Activated gamma-delta T cell treated with anti-CD3 and anti-CD28 coated beads, Interleukin-2, amount 50 U/mL, for 16 hours (primary cell): ENCODE data around the gene FOXR1.
"Not testable (repeated sequence)": the region's sequence is repeated elsewhere in the genome, so short reads cannot be mapped to it uniquely, and the experiment has no call there.

Experiments used
- DNase-seq: peaks from one replicate; pipeline ENCODE4 v3.0.0-alpha.2; 2020; ENCODE audit warnings: low read depth

Gene FOXR1

DNA sequence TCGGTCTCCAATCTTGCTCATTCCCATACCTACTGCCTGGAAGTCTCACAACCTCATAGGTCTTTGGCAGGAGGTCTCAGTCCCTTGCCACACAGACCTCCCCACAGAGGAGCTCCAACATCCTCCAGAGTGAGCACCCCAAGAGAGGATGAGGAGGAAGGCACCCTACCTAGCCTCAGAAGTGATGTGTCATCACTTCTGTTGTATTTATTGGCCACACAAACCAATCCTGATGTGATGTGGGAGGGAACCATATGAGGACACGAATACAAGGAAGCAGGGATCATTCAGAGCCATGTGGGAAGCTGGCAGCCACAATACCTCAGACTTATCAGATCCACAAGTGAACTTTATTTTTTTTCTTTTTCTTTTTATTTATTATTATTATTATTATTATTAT, 24.5 kb upstream of the FOXR1 start:
- no peak for DNase-seq

DNA sequence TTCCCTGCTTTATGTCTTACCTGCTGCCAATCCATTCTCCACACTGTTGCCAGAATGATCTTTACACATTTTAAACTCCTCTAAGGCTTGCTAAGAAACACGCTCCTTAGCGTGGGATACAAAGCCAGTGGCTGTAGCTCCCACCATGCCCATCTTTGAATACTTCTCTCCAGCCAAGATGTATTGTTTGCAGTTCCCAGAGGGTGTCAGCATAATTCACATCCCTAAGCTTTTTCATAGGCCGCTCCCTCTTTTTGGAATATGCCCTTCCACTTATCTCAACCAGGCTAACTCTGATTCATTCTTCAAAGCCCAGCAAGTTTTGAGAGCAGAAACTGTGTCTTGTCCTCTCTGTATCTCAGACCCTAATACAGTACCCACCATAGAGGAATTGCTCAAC, 23.6 kb upstream of the FOXR1 start:
- DNase-seq, result no peak

DNA sequence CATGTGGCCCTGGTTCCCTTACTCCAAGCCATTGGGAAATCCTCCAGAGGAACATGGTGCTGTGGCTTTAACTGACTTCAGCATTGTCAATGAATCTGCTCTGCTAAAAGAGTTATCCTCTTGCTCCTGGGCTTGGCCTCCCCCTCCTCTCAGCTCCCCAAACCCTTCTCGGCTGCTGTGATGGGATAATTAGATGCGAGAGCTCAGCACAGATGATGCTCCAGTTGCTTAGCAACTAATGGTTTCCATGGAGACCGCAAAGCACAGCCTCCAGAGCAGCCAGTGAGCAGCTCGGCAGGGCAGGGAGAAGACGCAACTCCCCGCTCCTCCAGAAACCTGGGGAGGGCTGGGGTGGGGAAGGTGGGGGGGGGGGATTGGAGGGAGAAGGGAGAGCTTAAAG, 18.3 kb upstream of the FOXR1 start:
- DNase-seq, result no peak

DNA sequence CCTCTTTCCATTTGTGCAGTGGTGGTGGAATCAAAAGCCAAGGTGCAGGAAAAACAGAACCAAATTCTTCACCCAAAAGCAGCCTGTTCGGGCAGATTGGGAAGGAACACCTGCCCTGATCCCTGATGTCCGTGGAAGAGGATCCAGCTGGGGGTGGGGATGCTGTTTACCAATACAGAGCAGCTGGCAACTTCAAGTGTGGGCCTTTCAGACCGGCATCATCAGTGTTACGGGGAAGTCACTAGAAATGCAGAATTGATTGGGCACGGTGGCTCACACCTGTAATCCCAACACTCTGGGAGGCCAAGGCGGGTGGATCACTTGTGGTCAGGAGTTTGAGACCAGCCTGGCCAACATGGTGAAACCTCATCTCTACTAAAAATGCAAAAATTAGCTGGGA, 17.6 kb upstream of the FOXR1 start:
- DNase-seq, result not testable (repeated sequence)

DNA sequence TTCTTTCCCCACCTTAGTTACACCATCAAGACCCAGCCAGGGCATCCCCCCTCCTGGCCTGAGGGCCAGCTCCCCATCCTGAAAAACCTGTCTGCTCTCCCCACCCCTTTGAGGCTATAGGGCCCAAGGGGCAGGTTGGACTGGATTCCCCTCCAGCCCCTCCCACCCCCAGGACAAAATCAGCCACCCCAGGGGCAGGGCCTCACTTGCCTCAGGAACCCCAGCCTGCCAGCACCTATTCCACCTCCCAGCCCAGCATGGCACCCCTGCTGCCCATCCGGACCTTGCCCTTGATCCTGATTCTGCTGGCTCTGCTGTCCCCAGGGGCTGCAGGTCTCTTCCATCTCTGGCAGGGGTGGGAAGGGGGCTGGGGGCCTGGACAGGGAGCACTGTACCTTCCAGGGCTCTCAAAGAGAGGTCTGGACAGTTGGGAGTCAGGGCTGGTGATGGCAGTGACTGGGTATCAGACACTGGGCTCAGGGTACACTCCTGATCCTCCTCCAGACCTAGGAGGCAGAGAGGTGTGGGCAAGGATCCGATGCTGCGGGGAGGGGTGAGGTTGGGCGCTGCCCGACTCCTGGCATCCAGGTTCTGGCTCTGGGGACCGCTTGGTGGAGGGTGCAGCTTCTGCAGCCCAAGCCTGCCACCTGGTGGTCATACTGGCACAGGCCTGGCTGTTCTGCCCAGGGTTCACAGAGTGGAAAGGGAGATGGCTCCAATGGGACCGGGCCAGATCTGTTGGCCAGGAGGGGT, 15.3 kb upstream of the FOXR1 start, which contains the start of gene UPK2:
Gene UPK2, plus strand, starts transcription at position 205 of the 753 bp plus-strand sequence. Its CDS starts 53 bp downstream, at position 258.
- peak; percentile 80 for DNase-seq

DNA sequence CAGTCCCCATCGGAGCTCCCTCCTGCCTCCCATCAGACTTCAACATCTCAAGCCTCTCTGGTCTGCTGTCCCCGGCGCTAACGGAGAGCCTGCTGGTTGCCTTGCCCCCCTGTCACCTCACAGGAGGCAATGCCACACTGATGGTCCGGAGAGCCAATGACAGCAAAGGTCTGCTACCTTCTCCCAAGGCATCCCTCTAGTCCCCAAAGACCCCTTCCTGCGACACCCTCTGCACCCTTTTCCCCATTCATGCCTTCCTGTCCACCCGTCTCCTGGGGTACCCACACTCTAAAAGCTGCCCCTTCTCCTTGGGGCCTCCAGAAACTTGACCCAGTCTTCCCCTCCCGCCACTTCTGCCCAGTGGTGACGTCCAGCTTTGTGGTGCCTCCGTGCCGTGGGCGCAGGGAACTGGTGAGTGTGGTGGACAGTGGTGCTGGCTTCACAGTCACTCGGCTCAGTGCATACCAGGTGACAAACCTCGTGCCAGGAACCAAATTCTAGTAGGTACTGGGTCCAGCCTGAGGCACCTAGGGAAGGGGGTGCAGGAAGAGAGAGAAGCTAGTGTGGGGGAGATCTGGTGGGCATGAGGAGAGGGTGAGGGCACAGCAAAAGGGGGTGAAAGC, 14.6 kb upstream of the FOXR1 start:
- DNase-seq, result no peak

DNA sequence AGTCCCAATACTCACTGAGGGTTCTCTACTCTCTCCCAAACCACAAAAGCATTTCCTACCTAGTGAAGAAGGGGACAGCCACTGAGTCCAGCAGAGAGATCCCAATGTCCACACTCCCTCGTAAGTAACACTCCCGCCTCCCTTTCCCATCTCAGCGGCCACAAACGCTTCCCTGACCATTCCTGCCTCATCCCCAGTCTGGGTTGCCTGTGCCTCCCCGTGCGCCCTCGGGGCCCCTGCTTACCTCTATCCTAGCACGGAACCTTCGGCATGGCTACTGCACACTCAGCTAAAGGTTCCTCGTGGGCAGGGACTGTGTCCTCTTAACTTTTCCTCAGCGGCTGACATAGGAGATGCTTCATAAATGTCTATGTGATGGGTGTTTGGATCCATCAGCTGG, 14.0 kb upstream of the FOXR1 start:
- DNase-seq, result no peak

DNA sequence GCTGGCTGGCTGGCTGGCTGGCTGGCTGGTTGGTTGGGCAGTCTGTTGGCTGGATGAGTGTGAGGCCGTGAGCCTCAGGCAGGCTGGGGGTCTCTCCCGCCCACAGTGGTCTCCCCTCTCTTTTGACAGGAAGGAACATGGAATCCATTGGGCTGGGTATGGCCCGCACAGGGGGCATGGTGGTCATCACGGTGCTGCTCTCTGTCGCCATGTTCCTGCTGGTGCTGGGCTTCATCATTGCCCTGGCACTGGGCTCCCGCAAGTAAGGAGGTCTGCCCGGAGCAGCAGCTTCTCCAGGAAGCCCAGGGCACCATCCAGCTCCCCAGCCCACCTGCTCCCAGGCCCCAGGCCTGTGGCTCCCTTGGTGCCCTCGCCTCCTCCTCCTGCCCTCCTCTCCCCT, 13.6 kb upstream of the FOXR1 start:
- DNase-seq, result no peak

DNA sequence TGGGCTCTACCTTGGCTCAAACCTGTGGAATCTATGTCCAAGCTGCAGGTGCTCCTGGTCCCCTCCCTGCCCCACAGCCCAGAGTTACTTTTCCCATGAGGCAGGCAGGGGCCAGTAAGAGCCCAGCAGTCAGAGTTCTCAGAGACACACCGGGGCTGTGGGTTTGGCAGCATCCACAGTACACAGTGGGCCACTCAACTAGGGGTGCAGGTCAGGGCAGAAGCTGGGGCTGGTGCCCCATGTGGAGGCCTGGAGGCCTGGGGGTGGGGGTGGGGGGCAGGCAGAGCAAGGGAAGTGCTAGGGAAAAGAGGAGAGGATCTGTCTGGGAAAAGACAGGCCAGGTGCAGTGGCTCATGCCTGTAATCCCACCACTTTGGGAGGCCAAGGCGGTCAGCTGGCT, 13.0 kb upstream of the FOXR1 start:
- DNase-seq, result no peak

DNA sequence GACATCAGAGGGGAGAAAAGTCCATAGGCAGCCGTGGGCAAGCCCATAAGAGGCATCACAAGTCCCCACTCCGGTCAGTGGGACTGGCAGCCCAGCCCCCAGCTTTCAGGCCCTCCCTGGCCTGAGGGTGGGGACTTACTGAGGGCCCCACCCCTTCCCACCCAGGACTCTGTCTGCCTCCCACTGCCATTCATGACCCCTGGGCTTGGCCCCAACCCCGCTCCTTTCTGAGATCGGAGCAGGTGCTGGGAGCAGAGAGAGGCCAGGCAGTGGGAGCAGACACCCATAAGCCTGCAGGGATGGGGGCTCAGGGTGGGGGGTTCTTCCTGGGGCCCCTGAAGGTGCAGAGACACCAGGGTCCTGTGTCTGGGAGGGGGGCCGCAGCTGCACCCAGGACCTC, 10.4 kb upstream of the FOXR1 start:
- DNase-seq, result no peak

DNA sequence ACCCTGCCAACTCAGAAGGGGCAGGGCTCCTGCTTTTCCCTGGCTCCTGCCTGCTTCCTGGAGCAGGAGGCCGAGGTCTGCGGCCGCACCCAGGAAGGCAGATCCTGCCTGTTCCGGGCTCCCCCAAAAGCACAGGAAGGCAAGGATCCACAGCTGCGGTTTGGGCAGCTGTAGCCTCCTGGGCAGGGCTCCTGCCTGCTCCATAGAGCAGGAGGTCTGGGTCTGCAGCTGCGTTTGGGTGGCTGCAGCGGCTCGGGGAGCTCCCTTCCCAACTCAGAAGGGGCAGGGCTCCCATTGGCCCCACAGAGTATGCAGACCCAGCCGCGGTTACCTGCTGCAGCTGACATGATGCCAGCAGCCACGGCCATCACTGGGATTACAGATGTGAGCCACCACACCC, 10.0 kb upstream of the FOXR1 start:
- no peak for DNase-seq

DNA sequence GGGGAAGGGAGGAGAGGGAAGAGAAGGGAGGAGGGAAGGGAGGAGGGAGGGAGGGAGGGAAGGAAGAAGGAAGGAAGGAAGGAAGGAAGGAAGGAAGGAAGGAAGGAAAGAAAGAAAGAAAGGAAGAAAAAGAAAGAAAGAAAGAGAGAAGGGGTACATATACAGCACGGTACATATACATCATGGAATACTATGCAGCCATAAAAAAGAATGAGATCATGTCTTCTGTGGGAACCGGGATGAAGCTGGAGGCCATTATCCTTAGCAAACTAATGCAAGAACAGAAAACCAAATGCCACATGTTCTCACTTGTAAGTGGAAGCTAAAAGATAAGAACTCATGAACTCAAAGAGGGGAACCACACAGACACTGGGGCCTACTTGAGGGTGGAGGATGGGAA, 2.1 kb upstream of the FOXR1 start:
- not testable (repeated sequence) for DNase-seq

DNA sequence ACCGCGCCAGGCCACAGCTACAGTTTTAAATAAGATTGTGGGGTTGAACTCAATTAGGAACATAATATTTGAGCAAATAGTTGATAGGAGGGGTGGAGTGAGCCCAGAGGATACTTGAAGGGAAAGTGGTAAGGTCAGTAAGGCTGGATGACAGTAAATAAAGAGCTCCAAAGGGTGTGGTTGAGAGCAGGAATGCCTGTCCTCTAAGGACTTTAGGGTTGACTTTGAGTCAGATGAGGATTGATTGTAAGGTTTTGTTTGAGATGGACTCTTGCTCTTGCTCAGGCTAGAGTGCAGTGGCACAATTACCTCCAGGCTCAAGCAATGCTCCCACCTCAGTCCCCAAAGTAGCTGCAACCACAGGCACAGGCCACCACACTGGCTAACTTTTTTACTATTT, 2.4 kb downstream of the FOXR1 start:
- DNase-seq, result no peak

DNA sequence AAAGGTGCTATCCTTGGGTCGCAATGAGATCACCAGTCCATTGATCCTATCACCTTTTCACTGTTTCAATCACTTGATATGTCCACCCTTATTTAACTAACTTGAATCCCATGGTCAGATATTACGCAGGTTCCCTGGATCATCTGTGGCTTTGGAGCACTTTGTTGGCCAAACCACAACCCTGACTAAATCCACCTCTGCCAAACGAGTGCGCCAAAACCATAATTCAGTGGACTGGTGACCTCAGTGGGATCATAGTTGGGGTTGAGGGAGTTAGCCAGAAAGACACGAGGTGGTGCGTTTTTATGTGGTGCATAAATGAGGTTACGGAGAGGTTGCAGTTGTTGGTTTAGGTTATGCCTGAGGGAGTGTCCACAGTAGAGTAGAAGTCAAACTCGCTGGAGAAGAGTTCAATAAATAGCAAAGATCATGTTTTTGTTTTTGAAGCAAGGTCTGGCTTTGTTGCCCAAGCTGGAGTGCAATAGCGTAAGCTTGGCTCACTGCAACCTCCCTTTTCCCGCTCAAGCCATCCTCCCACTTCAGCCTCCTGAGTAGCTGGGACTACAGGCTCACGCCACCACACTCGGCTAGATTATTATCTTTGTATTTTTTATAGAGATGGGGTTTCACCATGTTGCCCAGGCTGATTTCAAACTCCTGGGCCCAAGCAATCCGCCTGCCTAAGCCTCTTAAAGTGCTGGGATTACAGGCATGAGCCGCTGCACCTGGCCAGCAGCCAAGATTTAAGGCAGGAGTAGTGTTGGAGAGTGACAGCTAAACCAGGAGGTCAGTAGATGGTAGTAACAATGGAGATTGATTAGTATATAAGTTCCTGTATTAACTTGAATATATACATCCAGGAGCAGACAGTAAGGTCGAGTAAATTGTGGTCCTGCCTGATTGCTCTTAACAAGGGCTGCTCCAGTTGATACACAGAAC, 4.5 kb downstream of the FOXR1 start:
- no peak for DNase-seq

DNA sequence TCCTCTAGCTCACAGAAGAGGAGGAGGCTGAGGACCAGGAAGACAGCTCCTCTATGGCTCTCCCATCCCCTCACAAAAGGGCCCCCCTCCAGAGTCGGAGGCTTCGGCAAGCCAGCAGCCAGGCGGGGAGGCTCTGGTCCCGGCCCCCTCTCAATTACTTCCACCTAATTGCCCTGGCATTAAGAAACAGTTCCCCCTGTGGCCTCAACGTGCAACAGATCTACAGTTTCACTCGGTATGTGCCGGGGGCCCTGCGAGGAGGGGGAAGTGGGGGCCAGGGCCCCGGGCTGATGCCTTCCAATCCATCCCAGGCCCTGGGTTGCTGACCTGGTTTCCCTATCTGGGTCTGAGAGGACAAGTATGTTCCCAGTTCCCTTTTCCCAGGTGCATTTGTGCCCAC, 7.9 kb downstream of the FOXR1 start:
- DNase-seq, result no peak

DNA sequence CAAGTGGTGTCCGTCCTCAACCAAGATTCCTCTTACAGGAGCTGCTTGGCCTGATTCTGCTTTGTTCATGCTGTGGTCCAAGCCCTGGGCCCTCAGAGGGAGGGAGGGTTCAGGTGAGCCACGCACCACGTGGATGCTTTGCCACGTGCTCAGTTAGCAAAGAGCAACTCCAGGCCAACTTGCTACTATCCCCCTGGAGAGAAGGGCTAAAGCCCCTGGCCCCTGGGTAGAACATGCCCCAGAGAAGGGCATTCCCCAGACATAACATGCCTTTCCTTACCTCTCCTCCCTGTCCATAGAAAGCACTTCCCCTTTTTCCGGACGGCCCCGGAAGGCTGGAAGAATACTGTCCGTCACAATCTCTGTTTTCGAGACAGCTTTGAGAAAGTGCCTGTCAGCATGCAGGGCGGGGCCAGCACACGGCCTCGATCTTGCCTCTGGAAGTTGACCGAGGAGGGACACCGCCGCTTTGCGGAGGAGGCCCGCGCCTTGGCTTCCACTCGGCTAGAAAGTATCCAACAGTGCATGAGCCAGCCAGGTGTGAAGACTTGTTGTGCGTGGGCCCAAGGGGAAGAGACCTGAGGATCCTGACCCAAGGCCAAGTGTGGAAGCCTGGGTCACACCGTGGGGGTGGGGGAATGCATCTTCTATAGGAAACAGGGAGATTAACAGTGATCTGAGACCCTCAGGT, 8.8 kb downstream of the FOXR1 start:
- no peak for DNase-seq

DNA sequence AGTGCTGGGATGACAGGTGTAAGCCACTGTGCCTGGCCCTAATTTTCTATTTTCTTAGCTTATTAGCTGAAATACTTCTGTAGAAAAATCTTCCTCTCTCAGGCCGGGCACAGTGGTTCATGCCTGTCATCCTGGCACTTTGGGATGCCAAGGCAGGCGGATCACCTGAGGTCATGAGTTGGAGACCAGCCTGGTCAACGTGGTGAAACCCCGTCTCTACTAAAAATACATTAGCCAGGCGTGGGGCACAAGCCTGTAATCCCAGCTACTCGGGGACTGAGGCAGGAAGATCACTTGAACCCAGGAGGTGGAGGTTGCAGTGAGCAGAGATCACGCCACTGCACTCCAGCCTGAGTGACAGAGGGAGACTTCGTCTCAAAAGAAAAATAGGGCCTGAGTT, 12.8 kb downstream of the FOXR1 start:
- not testable (repeated sequence) for DNase-seq

DNA sequence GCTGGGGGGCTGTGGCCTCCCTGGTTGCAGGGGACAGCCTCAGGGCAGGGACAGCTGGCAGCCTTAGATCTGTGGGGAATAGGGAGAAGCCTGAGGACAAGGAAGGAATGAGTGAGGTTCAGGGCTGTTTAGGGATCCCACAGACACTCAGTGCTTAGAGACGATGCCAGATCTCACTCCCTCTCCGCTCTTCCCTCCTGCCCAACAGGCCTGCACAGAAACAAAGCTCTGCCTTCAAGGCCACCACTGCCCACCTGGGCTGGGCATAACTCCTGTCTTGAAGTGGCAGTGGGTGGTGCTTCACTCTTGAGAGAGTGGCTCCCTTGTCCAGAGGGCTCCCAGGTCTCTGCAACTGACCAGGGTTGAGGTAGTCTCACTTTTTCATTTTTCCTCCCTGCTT, 13.3 kb downstream of the FOXR1 start:
- no peak for DNase-seq

DNA sequence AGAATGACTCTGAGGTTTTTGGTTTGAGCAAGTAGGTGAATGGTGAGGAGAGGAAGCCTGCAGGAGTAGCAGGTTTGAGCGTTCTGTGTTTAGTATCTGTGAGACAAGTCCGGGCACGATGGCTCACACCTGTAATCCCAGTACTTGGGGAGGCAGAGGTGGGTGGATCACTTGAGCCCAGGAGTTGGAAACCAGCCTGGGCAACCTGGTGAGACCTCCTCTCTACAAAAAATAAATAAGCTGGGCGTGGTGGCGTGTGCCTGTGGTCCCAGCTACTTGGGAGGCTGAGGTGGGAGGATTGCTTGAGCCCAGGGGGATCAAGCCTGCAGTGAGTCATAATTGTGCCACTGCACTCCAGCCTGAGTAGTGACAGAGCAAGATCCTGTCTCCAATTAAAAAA, 16.7 kb downstream of the FOXR1 start:
- no peak for DNase-seq

DNA sequence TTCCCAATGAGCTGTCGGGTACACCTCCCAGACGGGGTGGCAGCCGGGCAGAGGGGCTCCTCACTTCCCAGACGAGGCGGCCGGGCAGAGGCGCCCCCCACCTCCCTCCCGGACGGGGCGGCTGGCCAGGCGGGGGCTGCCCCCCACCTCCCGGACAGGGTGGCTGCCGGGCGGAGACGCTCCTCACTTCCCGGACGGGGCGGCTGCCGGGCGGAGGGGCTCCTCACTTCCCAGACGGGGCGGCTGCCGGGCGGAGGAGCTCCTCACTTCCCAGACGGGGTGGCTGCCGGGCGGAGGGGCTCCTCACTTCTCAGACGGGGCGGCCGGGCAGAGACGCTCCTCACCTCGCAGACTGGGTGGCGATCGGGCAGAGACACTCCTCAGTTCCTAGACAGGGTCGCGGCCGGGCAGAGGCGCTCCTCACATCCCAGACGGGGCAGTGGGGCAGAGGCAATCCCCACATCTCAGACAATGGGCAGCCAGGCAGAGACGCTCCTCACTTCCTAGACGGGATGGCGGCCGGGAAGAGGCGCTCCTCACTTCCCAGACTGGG, 20.0 kb downstream of the FOXR1 start:
- DNase-seq, result not testable (repeated sequence)

DNA sequence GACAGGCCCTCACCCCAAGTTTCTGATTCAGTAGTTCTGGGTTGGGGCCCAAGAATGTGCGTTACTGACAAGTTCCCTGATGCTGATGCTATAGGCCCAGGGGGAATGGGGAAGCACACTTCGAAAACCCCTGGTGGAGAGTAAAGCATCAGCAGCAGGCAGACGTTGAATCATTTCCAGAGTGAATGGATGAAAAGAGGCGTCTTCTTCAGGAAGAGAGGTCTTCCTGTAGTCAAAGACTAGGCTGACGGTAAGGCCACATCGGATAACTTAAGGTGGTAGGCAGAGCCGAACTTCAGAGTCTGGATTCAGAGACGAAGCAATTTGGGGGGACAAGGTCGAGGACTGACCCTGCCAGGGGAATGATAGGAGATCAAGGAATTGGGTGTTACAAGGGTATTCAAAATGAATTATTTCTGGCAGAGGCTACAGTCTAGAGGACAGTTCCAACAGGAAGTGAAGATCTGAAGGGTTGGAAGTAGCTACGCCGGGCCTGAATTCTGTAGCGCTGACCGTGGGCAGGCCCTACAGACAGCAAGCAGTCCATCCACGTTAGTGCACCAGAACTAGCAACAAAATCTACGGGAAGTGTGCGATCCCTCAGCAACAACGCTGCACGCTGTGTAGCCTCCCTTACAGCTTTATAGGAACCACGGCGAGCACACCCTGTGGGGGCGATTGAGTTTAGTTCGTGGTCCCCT, 25.5 kb downstream of the FOXR1 start:
- peak; percentile 4 for DNase-seq
